HCT116 (cell line): ENCODE measurements around the gene PRR20A.

Experiments used
- CTCF ChIP-seq, 3 experiments: fragments of 200-600 bp in 1 of 3; sonication (generic) in 1 of 3; IDR thresholded peaks in 2 of 3; conservative IDR thresholded peaks in 1 of 3; 2 replicates each; pipeline ENCODE4 v1.5.1; 2012 to 2017; ENCODE audit warnings: low read depth in 2 of 3, low read length in 2 of 3, antibody characterized with exemption in 1 of 3, borderline replicate concordance in 1 of 3, control low read depth in 1 of 3, mild to moderate bottlenecking in 1 of 3, mixed read lengths in 1 of 3, mixed run types in 1 of 3, moderate library complexity in 1 of 3; ENCODE audit not compliant: insufficient read depth in 1 of 3
- ELF1 ChIP-seq: IDR thresholded peaks from 2 replicates; pipeline ENCODE4 v1.6.1; 2012; ENCODE audit warnings: low read depth, borderline replicate concordance
- FOSL1 ChIP-seq: IDR thresholded peaks from 2 replicates; pipeline ENCODE4 v1.6.1; 2012; ENCODE audit warnings: low read depth
- MAX ChIP-seq: IDR thresholded peaks from 2 replicates; pipeline ENCODE4 v1.6.1; 2012
- POLR2A ChIP-seq: IDR thresholded peaks from 2 replicates; pipeline ENCODE4 v1.7.0; 2011; ENCODE audit warnings: borderline replicate concordance; ENCODE audit not compliant: insufficient read depth, insufficient read length; ENCODE audit errors: extremely low read depth
- POLR2AphosphoS5 ChIP-seq: IDR thresholded peaks from 2 replicates; pipeline ENCODE4 v1.6.1; 2011; ENCODE audit warnings: mild to moderate bottlenecking, low read depth, low read length, moderate library complexity
- SIN3A ChIP-seq: IDR thresholded peaks from 2 replicates; pipeline ENCODE4 v1.6.1; 2012; ENCODE audit warnings: low read depth
- TF ChIP-seq, protein P1 (sequence below): IDR thresholded peaks from 2 replicates; pipeline ENCODE4 v1.6.1; 2011; ENCODE audit warnings: mild to moderate bottlenecking, low read length, moderate library complexity; ENCODE audit not compliant: insufficient replicate concordance; ENCODE audit errors: extremely low read depth

DNA sequence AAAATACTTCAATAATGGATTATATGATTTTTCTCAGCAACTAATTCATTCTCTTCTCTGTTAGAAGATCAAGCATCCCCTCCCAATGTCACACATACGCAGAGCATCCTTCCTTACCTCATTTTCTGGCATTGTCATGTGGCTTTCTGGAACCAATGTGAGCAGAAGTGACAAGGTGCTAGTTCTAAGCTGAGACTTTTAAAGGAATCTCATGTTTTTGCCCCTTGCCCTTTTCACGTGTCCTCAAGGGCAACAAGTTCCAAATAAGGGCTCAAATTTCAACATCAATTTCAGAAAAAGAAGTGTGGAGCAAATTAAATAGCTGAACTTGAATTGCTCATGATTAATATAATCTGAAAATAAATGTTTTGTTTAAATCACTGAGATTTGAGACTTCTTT lies 4.6 kb upstream of the PRR20A start:
- TF ChIP-seq CTCF (IDR thresholded peaks at IDR 0.05 in 2 of 3, conservative IDR thresholded peaks at IDR 0.05 in 1 of 3; ENCODE audit: borderline replicate concordance in 1 of 3, insufficient read depth in 1 of 3, low read depth in 2 of 3, low read length in 2 of 3) (no peak), POLR2A (no peak), SIN3A (no peak), MAX (no peak), POLR2AphosphoS5 (no peak), FOSL1 (no peak), ELF1 (no peak)
- TF ChIP-seq, protein P1, sequence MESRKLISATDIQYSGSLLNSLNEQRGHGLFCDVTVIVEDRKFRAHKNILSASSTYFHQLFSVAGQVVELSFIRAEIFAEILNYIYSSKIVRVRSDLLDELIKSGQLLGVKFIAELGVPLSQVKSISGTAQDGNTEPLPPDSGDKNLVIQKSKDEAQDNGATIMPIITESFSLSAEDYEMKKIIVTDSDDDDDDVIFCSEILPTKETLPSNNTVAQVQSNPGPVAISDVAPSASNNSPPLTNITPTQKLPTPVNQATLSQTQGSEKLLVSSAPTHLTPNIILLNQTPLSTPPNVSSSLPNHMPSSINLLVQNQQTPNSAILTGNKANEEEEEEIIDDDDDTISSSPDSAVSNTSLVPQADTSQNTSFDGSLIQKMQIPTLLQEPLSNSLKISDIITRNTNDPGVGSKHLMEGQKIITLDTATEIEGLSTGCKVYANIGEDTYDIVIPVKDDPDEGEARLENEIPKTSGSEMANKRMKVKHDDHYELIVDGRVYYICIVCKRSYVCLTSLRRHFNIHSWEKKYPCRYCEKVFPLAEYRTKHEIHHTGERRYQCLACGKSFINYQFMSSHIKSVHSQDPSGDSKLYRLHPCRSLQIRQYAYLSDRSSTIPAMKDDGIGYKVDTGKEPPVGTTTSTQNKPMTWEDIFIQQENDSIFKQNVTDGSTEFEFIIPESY, result no peak
